DND-41 (cell line): ENCODE data around the gene ADIPOR1.

ENCODE experiments used
- CTCF ChIP-seq: IDR thresholded peaks from 2 replicates; pipeline ENCODE4 v1.5.1; 2012; ENCODE audit warnings: borderline replicate concordance, low read length, moderate library complexity, mild to moderate bottlenecking; ENCODE audit not compliant: poor library complexity, severe bottlenecking; ENCODE audit errors: extremely low read depth
- EZH2 ChIP-seq: IDR thresholded peaks from 3 replicates; pipeline ENCODE4 v1.6.1; 2012; ENCODE audit warnings: borderline replicate concordance, low read depth, mild to moderate bottlenecking, moderate library complexity, low read length, inconsistent platforms; ENCODE audit not compliant: severe bottlenecking

GRCh38 chr1:202964791-202965410 is 6.8 kb upstream of the ADIPOR1 start:
- TF ChIP-seq CTCF (no peak), EZH2 (no peak)
